ENCODE results near the gene ZNF235.
A peak's percentile ranks its signal among the peaks of the same experiment; 100 is the strongest.
"Not testable (repeated sequence)": the region's sequence is repeated elsewhere in the genome, so short reads cannot be mapped to it uniquely, and the experiment has no call there.

The ZNF235 gene

GRCh38 chr19:44304659-44305193 is at the start of gene ZNF235:
Gene ZNF235 (minus strand): TSS chr19:44305025. CDS start chr19:44303404, 1,621 bp downstream.
- peak; percentile 68 for DNase-seq (ENCODE audit: low read depth)

DNA sequence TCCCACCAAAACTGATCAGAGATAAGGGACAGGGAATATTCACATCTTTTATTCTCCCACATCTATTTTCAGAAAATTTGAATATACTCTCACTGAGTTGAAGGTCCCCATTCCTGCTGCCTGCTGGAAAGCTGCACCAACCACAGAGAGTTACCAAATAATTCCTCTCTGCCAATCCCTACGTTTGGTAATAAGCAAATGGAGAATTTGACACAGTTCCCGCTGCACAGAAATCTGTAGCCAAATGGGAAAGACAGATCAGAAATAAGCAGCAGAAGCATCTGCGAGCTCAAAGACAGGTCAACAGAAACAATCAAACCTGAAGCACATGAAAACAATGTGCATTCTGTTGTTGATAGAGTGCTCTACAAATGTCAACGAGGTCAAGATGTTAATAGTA is 41.7 kb upstream of the ZNF235 start:
- no peak for DNase-seq (ENCODE audit: low read depth)

GRCh38 chr19:44345959-44346358 is 41.1 kb upstream of the ZNF235 start:
- DNase-seq (ENCODE audit: low read depth): no peak

DNA sequence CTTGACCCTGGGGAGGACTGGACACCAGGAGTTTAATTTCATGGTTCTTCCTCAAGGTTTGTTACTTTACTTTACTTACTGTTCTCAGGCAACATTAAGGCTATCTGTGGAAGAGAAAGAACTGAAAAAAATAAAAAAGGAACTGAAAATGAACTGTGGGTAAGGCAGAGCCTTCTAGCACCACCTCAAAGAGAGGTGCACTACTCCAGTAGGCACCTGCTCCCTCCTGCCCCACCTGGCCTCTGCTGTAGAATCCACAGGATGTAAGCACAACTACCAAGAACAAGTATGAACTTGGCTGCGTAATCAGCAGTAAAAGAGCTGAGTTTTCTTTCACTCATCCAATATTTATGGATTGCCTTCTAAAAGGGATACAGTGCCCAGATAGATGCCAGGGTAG is 39.4 kb upstream of the ZNF235 start:
- no peak for DNase-seq (ENCODE audit: low read depth)

DNA sequence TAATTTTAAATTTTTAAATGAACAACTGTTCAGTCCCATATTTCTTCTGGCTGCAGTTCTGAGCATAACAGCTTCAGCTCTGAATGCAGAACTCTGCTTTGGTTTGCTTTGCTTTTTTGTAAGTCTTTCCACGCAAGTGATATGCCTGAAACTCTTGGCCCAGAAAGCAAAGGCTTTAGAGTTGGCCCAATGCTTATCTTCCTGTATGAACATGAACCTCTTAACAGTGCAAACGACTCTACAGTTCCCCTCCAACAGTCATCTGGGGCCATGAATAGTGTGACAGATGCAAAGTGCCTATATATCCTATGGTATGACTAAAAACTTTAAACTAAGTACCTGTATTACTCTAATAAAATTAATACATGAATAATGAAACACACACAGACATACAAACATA is 37.0 kb upstream of the ZNF235 start:
- no peak for DNase-seq (ENCODE audit: low read depth)

- DNase-seq (ENCODE audit: low read depth): not testable (repeated sequence)
Measured at GRCh38 chr19:44334639-44335038, 29.8 kb upstream of the ZNF235 start.

- no peak for DNase-seq (ENCODE audit: low read depth)
Measured at GRCh38 chr19:44332145-44332544, 27.3 kb upstream of the ZNF235 start.

- DNase-seq (ENCODE audit: low read depth): no peak
Measured at GRCh38 chr19:44315883-44316282, 11.1 kb upstream of the ZNF235 start.

- DNase-seq (ENCODE audit: low read depth): no peak
Measured at GRCh38 chr19:44313231-44313630, 8.4 kb upstream of the ZNF235 start.

DNA sequence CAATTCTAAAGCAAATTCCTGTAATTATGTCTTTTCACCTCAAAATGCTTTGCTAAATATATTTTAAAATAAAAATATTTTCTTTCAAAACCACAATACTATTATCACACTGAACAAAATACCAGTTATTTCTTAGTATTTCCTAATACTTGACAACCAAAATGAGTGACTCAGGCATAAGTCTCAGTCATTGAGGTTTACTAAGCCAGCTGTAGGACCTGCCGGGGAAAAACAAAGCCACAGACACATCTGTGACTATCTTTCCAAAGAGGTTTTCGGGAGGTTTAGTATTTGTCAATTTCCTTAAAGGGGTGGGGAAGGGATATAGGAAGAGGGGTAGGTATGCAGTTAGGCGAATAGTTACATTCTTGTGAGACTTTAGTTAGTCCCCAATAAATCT is 3.2 kb upstream of the ZNF235 start:
- DNase-seq (ENCODE audit: low read depth): no peak

- DNase-seq (ENCODE audit: low read depth): no peak
Measured at GRCh38 chr19:44306283-44306682, 1.5 kb upstream of the ZNF235 start.

DNA sequence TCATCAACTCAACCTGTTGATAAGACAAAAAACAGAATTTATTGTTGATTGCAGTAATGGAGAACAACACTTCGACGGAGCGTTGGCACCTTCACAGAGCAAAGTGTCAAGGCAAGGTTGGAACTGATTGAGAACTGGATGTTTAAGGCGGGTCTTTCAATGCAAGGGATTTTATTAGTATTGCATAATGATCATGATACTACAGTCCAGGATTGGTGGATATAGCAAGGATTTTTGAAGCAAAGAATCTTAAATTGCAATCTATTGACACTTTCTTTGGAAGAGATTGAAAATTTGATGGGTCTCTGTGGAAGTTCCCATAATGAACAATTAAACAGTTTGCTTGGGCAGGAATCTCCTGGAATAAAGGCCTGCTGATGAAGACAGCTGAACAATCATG is 632 bp upstream of the ZNF235 start:
- DNase-seq (ENCODE audit: low read depth): no peak

DNA sequence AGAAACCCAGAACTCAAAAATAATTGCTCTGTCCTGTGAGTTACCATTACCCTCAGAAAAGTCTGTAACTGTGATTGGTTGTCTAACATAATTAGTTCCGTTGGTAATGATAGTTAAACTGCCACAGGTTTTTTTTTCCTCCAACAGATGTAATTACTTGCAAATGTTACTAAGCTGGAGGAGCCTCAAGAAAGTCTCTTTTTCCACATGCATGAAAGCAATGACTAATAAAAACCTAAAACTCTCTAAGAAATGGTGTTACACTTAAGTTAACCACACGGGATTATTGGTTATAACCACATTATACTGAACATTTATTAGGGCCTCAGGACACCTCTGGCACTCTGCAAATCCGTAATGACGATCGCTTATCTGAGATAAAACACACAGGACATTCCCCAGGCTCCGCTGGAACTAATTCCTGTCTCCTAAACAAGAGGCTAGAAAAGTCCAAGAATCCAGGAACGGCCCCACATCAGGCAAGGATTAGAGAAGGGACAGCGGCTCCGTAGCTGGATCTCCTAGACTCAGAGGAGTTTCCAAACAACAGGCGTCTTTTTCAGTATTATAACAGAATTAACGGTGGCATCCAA is 753 bp downstream of the ZNF235 start:
- DNase-seq (ENCODE audit: low read depth): no peak

GRCh38 chr19:44303320-44303719 is 1.5 kb downstream of the ZNF235 start:
- no peak for DNase-seq (ENCODE audit: low read depth)

GRCh38 chr19:44284968-44285367 is 19.9 kb downstream of the ZNF235 start:
- DNase-seq (ENCODE audit: low read depth): no peak

GRCh38 chr19:44282846-44283245 is 22.0 kb downstream of the ZNF235 start:
- DNase-seq (ENCODE audit: low read depth): no peak

DNA sequence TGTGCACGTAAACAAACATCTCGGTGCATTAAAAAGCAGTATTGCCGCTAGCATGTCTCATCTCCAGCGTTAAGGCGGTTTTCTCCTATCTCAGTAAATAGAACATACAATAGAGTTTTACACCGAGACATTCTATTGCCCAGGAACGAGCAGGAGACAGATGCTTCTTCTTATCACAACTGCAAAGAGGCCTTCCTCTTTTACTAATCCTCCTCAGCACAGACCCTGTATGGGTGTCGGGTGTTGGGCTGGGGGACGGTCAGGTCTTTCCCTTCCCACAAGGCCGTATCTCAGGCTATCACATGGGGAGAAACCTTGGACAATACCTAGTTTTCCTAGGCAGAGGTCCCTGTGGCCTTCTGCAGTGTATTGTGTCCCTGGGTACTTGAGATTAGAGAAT is 23.9 kb downstream of the ZNF235 start:
- DNase-seq (ENCODE audit: low read depth): no peak

- DNase-seq (ENCODE audit: low read depth): no peak
Measured at GRCh38 chr19:44278181-44278690, 26.6 kb downstream of the ZNF235 start.

DNA sequence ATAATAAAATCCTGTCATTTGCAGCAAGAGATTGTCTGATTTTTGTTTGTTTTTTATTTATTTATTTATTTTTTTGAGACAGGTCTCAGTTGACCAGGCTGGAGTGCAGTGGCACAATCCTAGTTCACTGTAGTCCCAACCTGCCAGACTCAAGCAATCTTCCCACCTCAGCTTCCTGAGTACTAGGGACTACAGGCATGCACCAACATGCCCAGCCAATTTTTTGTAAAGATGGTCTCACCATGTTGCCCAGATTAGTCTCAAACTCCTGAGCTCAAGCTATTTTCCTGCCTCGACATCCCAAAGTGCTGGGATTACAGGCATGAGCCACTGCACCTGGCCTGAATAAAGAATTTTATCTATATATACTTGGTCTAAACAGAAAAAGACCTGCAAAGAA is 27.5 kb downstream of the ZNF235 start:
- DNase-seq (ENCODE audit: low read depth): no peak

DNA sequence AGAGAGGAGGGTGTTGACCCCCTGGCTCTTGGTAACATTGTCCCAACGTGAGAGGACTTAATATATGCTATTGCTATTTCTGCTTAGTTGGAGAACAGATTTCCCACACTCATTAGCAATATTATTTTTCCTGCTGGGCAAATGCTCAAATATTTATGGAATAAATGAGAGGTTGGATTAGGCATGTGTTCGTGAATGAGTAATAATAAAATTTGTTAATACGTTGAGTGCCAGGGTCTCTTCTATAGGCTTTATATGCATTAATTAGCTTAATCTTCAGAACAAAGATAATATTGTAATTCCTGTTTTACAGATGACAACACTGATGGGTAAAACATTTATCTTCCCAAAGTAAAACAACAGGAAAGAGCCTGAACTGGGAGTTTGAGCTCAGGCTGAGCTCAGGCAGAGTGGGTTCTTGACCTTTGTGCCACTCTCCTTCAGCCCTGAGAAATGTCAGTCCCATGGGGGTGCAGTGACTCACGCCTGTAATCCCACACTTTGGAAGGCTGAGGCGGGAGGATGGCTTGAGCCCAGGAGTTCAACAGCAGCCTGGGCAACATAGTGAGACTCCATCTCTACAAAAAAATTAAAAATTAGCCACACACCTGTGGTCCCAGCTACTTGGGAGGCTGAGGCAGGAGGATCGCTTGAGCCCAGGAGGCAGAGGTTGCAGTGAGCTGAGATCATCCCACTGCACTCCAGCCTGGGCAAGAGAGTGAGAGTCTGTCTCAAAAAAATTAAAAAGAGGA is 44.0 kb downstream of the ZNF235 start:
- no peak for DNase-seq (ENCODE audit: low read depth)

GRCh38 chr19:44260343-44260681 is 44.5 kb downstream of the ZNF235 start:
- no peak for DNase-seq (ENCODE audit: low read depth)

DNA sequence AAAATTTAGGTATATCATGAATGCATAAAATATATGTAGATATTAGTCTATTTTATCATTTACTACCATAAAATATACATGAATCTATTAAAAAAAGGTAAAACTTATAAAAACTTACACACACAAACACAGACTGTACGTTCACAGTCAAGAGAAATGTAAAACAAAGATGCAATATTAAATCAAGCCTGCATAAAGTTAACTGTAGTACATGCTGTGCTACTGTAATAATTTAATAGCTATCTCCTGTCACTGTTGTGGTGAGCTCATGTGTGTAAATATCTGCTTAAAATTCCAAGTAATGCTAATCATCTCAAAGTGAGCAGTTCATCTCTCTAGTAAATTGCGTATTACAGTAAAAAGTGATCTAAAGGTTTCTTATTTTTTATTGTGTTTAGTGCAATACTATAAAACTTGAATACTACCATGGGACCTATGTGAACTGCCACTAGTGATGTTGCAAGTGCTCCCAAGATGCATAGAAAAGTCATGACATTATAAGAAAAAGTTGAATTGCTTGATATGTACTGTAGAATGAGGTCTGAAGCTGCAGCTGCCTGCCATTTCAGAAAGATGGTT is 45.9 kb downstream of the ZNF235 start:
- DNase-seq (ENCODE audit: low read depth): no peak

DNA sequence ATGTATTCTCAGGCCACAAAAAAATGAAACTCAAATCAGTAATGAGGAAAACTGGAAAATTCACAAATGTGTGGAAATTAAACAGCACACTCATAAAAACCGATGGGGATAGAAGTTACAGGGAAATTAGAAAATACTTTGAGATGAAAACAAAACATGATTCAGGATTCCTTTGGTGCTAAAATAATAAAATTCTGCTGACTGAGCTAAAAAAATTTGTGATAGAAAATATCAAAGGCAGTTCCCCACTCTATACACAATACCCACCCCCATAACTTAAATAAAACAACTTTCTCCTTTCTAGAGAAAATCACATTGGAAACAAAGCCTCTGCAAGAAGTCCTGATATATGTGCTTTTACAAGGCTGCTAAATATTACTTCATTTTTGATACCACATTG is 46.7 kb downstream of the ZNF235 start:
- no peak for DNase-seq (ENCODE audit: low read depth)

Data from stimulated activated CD8-positive, alpha-beta memory T cell treated with anti-CD3 and anti-CD28 coated beads, Interleukin-4, amount 100 ng/mL, for 24 hours (primary cell).